Astrocyte of the cerebellum (primary cell): ENCODE data around the gene COL3A1.

Source experiments
- DNase-seq: peaks from one replicate; pipeline ENCODE4 v3.0.0-alpha.2; 2011; ENCODE audit warnings: low read depth
- H3K4me3 ChIP-seq: 2 replicates; pipeline ENCODE4 v1.5.1; 2011; ENCODE audit warnings: mild to moderate bottlenecking, low read depth, low read length, moderate library complexity
- in situ Hi-C: cut with HindIII; loops from 2 replicates; pipeline ENCODE4 v1.10.0; 2017; ENCODE audit warnings: low sequenced_read_pairs
- TF ChIP-seq, protein P1 (sequence below): IDR thresholded peaks from 2 replicates; pipeline ENCODE4 v1.5.1; 2012; ENCODE audit warnings: low read length, low read depth, moderate library complexity, mild to moderate bottlenecking; ENCODE audit errors: missing control alignments

COL3A1 gene

GRCh38 chr2:189012351-189012750 lies 38.2 kb downstream of the COL3A1 start:
- TF ChIP-seq, protein P1, sequence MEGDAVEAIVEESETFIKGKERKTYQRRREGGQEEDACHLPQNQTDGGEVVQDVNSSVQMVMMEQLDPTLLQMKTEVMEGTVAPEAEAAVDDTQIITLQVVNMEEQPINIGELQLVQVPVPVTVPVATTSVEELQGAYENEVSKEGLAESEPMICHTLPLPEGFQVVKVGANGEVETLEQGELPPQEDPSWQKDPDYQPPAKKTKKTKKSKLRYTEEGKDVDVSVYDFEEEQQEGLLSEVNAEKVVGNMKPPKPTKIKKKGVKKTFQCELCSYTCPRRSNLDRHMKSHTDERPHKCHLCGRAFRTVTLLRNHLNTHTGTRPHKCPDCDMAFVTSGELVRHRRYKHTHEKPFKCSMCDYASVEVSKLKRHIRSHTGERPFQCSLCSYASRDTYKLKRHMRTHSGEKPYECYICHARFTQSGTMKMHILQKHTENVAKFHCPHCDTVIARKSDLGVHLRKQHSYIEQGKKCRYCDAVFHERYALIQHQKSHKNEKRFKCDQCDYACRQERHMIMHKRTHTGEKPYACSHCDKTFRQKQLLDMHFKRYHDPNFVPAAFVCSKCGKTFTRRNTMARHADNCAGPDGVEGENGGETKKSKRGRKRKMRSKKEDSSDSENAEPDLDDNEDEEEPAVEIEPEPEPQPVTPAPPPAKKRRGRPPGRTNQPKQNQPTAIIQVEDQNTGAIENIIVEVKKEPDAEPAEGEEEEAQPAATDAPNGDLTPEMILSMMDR = no peak
- in situ Hi-C loops = no loop called here
- DNase-seq = no peak
- H3K4me3 ChIP-seq = no peak overlapping the region

DNA sequence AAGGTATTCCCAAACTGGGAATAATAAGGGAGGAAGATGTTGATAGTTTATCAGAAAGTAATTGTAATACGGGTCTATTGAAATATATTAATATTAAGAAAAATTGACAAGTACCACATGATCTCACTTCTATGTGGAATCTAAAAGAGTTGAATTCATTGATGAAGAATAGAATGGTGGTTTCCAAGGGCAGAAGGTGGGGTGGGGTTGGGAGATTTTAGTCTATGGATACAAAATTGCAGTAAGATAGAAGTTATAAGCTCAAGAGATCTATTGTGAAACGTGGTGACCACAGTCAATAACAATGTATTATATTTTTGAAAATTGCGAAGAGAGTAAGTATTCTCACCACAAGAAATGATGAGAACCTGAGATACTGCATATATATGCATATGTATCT lies 38.9 kb downstream of the COL3A1 start:
- DNase-seq = no peak
- no peak overlapping the region for H3K4me3 ChIP-seq
- in situ Hi-C loops = no loop called here
- TF ChIP-seq, protein P1 = no peak

GRCh38 chr2:189013671-189014448 lies 39.7 kb downstream of the COL3A1 start:
- H3K4me3 ChIP-seq = no peak overlapping the region
- in situ Hi-C loops = no loop called here
- TF ChIP-seq, protein P1 = no peak
- DNase-seq = no peak

- DNase-seq = no peak
- TF ChIP-seq, protein P1 = no peak
- in situ Hi-C loops = no loop called here
- H3K4me3 ChIP-seq = no peak overlapping the region
Measured at GRCh38 chr2:189014449-189015138, 40.4 kb downstream of the COL3A1 start.

GRCh38 chr2:189015359-189015758 lies 41.2 kb downstream of the COL3A1 start:
- H3K4me3 ChIP-seq = no peak overlapping the region
- DNase-seq = no peak
- TF ChIP-seq, protein P1 = no peak
- in situ Hi-C loops = no loop called here

GRCh38 chr2:189016311-189016861 lies 42.2 kb downstream of the COL3A1 start:
- TF ChIP-seq, protein P1 = no peak
- no peak for DNase-seq
- no peak overlapping the region for H3K4me3 ChIP-seq
- in situ Hi-C loops = no loop called here
